Activated B cell treated with CpG ODN at 0.5 μM for 24 hours (primary cell): ENCODE measurements around the gene SCLT1. TPM values are rescaled to one million over a fixed set of nuclear protein-coding genes. Genes with fewer than 3 reads are reported as not detected.

Experiments used
- ATAC-seq: fragments of 200-7000 bp; cut with Tn5 transposase; one replicate; pipeline ENCODE4 v1.10.0; 2021; ENCODE audit warnings: low read depth, mild to moderate bottlenecking, moderate library complexity
- CTCF ChIA-PET: fragments of 350-600 bp; sonication (Branson Sonifier 250); formaldehyde crosslinking; loops from one replicate; lab custom pipeline; 2021; ENCODE audit warnings: antibody characterized with exemption; lab: Charles Lee
- POLR2A ChIA-PET: fragments of 350-600 bp; sonication (Branson Sonifier 250); formaldehyde crosslinking; loops from one replicate; lab custom pipeline; 2021; ENCODE audit warnings: antibody characterized with exemption; lab: Charles Lee
- DNase-seq: peaks from one replicate; pipeline ENCODE4 v3.0.0; 2022
- H3K27ac Mint-ChIP-seq: one replicate; pipeline ENCODE4 v1.8.0; 2020; ENCODE audit warnings: mixed read lengths
- H3K27me3 Mint-ChIP-seq: one replicate; pipeline ENCODE4 v1.8.0; 2021; ENCODE audit warnings: mixed read lengths
- H3K36me3 Mint-ChIP-seq: one replicate; pipeline ENCODE4 v1.8.0; 2021; ENCODE audit warnings: low read depth, mixed read lengths
- H3K4me1 Mint-ChIP-seq: one replicate; pipeline ENCODE4 v1.8.0; 2021; ENCODE audit warnings: mixed read lengths
- H3K4me3 Mint-ChIP-seq: one replicate; pipeline ENCODE4 v1.8.0; 2020; ENCODE audit warnings: mild to moderate bottlenecking, mixed read lengths
- H3K9me3 Mint-ChIP-seq: one replicate; pipeline ENCODE4 v1.8.0; 2020; ENCODE audit warnings: mixed read lengths
- intact Hi-C: fragments of 100-400 bp; cut with micrococcal nuclease; formaldehyde crosslinking; loops from one replicate; pipeline ENCODE4 v1.15.1; 2024
- total RNA-seq: library from RNA; stranded (reverse); gene quantifications from 2 replicates; pipeline ENCODE4 v1.2.3, GENCODE V29; 2022
- TF ChIP-seq, protein P1 (sequence below): fragments of 200-600 bp; IDR thresholded peaks from one replicate; pipeline ENCODE4 v1.8.0; 2022; ENCODE audit warnings: antibody characterized with exemption, mild to moderate bottlenecking

The SCLT1 gene
- total RNA-seq, 1 donor from 2014 or later, result 24.5 TPM

DNA sequence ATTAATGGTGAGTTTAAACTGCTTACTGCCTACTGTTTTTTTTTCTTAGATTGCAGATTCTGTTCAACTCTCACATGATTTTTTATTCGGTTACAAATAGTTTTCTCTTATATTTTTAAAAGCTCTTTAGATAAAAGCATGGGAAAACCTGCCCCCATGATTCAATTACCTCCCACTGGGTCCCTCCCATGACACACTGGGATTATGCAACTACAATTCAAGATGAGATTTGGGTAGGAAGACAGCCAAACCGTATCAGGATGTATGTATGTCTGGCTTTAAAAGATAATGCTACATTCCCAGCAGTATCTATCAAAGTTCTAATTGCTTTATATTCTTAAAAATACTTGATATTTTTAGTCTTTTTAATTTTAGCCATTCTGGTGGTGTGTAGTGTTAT, 152.4 kb downstream of the SCLT1 start:
- no peak for DNase-seq
- Mint-ChIP-seq H3K4me1 (no peaks in the 10 kb centered on the region), H3K36me3 (peaks cover 48% of the 10 kb centered on the region), H3K27ac (no peak overlapping the region), H3K27me3 (no peaks in the 10 kb centered on the region), H3K4me3 (no peak overlapping the region), H3K9me3 (no peaks in the 10 kb centered on the region)
- ATAC-seq, result no peak
- ChIA-PET CTCF (no interaction called here), POLR2A (no interaction called here)
- TF ChIP-seq, protein P1, sequence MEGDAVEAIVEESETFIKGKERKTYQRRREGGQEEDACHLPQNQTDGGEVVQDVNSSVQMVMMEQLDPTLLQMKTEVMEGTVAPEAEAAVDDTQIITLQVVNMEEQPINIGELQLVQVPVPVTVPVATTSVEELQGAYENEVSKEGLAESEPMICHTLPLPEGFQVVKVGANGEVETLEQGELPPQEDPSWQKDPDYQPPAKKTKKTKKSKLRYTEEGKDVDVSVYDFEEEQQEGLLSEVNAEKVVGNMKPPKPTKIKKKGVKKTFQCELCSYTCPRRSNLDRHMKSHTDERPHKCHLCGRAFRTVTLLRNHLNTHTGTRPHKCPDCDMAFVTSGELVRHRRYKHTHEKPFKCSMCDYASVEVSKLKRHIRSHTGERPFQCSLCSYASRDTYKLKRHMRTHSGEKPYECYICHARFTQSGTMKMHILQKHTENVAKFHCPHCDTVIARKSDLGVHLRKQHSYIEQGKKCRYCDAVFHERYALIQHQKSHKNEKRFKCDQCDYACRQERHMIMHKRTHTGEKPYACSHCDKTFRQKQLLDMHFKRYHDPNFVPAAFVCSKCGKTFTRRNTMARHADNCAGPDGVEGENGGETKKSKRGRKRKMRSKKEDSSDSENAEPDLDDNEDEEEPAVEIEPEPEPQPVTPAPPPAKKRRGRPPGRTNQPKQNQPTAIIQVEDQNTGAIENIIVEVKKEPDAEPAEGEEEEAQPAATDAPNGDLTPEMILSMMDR, result no peak
- intact Hi-C loops, result no loop called here

DNA sequence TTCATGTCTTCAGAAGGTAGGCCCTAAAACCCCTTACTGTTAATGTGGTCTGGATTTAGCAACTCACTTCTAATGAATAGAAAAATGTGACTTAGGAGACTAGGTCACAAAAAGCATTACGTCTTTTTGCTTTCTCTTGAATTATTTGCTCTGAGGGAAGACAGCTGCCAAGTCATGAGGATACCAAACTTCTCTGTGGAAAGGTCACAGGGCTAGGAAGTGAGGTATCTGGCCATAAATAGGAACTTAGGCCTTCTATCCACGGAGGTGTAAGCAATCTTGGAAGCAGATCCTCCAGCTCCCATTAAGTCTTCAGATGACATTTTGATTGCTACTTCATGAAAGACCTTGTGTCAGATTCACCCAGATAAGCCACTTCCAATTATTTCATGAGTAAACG, 163.3 kb downstream of the SCLT1 start:
- Mint-ChIP-seq H3K27ac (no peak overlapping the region), H3K36me3 (peaks cover 20% of the 10 kb centered on the region), H3K4me1 (peaks cover 3% of the 10 kb centered on the region), H3K9me3 (peaks cover 3% of the 10 kb centered on the region), H3K27me3 (no peaks in the 10 kb centered on the region), H3K4me3 (no peak overlapping the region)
- ChIA-PET CTCF (no interaction called here), POLR2A (no interaction called here)
- intact Hi-C loops, result no loop called here
- ATAC-seq, result no peak
- DNase-seq, result no peak
- TF ChIP-seq, protein P1, result no peak

DNA sequence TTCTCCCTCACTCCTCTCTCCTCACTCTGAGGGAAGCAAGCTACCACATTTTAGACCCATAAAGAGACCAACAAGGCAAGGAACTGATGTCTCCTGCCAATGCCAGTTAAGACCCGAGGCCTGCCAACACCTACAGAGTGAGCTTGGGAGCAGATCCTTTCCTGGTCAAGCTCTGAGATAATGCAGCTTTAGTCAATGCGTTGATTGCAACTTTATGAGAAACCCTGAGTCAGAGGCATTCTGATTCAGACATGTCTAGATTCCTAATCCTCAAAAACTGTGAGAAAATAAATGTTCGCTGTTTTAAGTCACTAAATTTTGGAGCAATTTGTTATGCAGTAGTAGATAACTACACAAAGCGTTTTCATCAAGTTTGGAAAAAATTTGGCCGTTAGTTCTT, 168.4 kb downstream of the SCLT1 start:
- Mint-ChIP-seq H3K4me1 (no peaks in the 10 kb centered on the region), H3K4me3 (no peak overlapping the region), H3K27me3 (no peaks in the 10 kb centered on the region), H3K36me3 (peaks cover 15% of the 10 kb centered on the region), H3K27ac (no peak overlapping the region), H3K9me3 (peaks cover 3% of the 10 kb centered on the region)
- CTCF ChIA-PET, result no interaction called here
- intact Hi-C loops, result no loop called here
- no peak for DNase-seq
- POLR2A ChIA-PET, result no interaction called here
- ATAC-seq, result no peak
- TF ChIP-seq, protein P1, result no peak

DNA sequence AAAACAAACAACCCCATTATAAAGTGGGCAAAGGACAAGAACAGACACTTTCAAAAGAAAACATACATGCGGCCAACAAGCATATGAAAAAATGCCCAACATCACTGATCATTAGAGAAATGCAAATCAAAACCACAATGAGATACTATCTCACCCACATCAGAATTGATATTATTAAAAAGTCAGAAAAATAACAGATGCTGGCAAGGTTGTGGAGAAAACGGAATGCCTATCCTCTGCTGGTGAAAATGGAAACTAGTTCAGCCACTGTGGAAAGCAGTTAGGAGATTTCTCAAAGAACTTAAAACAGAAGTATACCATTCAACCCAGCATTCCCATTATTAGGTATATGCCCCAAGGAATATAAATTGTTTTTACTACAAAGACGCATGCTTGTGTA, 171.4 kb downstream of the SCLT1 start:
- Mint-ChIP-seq H3K9me3 (peaks cover 3% of the 10 kb centered on the region), H3K4me3 (no peak overlapping the region), H3K27ac (no peak overlapping the region), H3K36me3 (peaks cover 12% of the 10 kb centered on the region), H3K4me1 (peaks cover 17% of the 10 kb centered on the region), H3K27me3 (no peaks in the 10 kb centered on the region)
- DNase-seq (no peak), ATAC-seq (no peak)
- TF ChIP-seq, protein P1, result no peak
- ChIA-PET POLR2A (no interaction called here), CTCF (no interaction called here)
- intact Hi-C loops, result no loop called here

DNA sequence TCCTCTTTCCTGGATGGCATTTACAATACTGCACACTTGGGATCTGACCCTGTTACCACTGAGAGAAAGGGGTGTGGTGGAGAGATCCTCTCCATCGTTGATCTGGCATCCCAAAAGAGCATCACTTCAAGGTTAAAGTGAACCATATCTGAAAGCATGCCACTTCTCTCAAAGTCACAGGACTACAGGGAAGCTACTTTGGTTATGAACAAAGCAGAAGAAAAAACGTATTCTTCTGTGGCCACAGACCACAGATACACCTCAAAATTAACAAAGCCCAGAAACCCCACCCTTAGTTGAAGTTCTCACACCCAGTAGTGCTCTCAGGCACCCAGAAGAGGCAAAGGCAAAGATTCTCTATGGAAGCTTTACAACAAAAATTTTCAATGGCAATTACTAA, 175.6 kb downstream of the SCLT1 start:
- ChIA-PET CTCF (no interaction called here), POLR2A (no interaction called here)
- no peaks in the 10 kb centered on the region for H3K36me3 Mint-ChIP-seq
- DNase-seq, result no peak
- no peaks in the 10 kb centered on the region for H3K27me3 Mint-ChIP-seq
- TF ChIP-seq, protein P1, result no peak
- intact Hi-C loops, result loop anchor here (2.0 to 5.0 kb wide), 2 partner anchors 105 to 175 kb away; partner anchors contain the start of gene SCLT1
- peak overlapping the region; percentile 6 for H3K27ac Mint-ChIP-seq
- peaks cover 23% of the 10 kb centered on the region for H3K4me1 Mint-ChIP-seq
- ATAC-seq, result no peak
- no peak overlapping the region for H3K4me3 Mint-ChIP-seq
- no peaks in the 10 kb centered on the region for H3K9me3 Mint-ChIP-seq
